Testis (tissue), 2 donors: ENCODE results near the gene CCDC7.

Source experiments
- POLR2A ChIP-seq: fragments of 450-650 bp; IDR thresholded peaks from one replicate; pipeline ENCODE4 v1.6.1; 2017; ENCODE audit warnings: antibody characterized with exemption, mild to moderate bottlenecking, moderate library complexity
- TF ChIP-seq, protein P1 (sequence below), 3 experiments: fragments of 450-650 bp in 2 of 3; fragments of 200-600 bp in 1 of 3; sonication (generic) in 1 of 3; IDR thresholded peaks; one replicate each; pipeline ENCODE4 v1.5.1; 2016 to 2019; ENCODE audit warnings: antibody characterized with exemption in 3 of 3, mild to moderate bottlenecking in 2 of 3, moderate library complexity in 1 of 3

DNA sequence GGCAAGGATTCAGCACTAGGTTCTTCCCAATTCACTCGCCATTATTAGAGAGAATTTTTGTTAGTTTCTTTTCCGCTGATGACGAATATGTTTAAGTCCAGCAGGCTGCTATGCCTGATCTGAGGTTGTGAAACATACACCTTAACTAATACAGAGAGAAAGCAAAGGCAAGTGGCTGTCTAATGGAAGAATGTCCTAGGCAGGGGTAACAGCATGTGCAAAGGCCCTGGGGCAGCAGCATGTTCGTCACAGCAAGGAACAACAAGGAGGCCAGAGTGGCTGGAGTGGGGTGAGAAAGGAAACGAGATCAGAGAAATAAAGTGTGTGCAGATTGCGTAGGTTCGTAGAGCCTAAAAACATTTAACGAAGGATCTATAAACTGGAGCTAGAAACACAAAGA lies 35.4 kb upstream of the CCDC7 start:
- TF ChIP-seq, protein P1, sequence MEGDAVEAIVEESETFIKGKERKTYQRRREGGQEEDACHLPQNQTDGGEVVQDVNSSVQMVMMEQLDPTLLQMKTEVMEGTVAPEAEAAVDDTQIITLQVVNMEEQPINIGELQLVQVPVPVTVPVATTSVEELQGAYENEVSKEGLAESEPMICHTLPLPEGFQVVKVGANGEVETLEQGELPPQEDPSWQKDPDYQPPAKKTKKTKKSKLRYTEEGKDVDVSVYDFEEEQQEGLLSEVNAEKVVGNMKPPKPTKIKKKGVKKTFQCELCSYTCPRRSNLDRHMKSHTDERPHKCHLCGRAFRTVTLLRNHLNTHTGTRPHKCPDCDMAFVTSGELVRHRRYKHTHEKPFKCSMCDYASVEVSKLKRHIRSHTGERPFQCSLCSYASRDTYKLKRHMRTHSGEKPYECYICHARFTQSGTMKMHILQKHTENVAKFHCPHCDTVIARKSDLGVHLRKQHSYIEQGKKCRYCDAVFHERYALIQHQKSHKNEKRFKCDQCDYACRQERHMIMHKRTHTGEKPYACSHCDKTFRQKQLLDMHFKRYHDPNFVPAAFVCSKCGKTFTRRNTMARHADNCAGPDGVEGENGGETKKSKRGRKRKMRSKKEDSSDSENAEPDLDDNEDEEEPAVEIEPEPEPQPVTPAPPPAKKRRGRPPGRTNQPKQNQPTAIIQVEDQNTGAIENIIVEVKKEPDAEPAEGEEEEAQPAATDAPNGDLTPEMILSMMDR (IDR thresholded peaks at IDR 0.05): no peak
- no peak for TF ChIP-seq POLR2A
